Measurements from ENCODE around the gene ATL1.

ATL1 gene

GRCh38 chr14:50669441-50669986 is 109.6 kb downstream of the ATL1 start:
- no peaks in the 10 kb centered on the region for H3K27me3 ChIP-seq (ENCODE audit: control insufficient read depth, insufficient read depth, low read length)
- no peak overlapping the region for H3K27ac ChIP-seq (ENCODE audit: low read depth, low read length)
- H3K4me3 ChIP-seq (ENCODE audit: low read length) = no peak overlapping the region
- no peaks in the 10 kb centered on the region for H3K36me3 ChIP-seq (ENCODE audit: control insufficient read depth, insufficient read depth, low read length)
- no peak overlapping the region for H3K9ac ChIP-seq (ENCODE audit: low read length)
- H3K4me1 ChIP-seq (ENCODE audit: control insufficient read depth, insufficient read depth, low read length) = no peaks in the 10 kb centered on the region

GRCh38 chr14:50670196-50670865 is 110.4 kb downstream of the ATL1 start:
- Histone ChIP-seq H3K36me3 (ENCODE audit: control insufficient read depth, insufficient read depth, low read length) (no peaks in the 10 kb centered on the region), H3K27me3 (ENCODE audit: control insufficient read depth, insufficient read depth, low read length) (no peaks in the 10 kb centered on the region), H3K4me1 (ENCODE audit: control insufficient read depth, insufficient read depth, low read length) (no peaks in the 10 kb centered on the region), H3K4me3 (ENCODE audit: low read length) (no peak overlapping the region), H3K9ac (ENCODE audit: low read length) (no peak overlapping the region), H3K27ac (ENCODE audit: low read depth, low read length) (no peak overlapping the region)

- Histone ChIP-seq H3K9ac (ENCODE audit: low read length) (no peak overlapping the region), H3K4me3 (ENCODE audit: low read length) (no peak overlapping the region), H3K27me3 (ENCODE audit: control insufficient read depth, insufficient read depth, low read length) (no peaks in the 10 kb centered on the region), H3K27ac (ENCODE audit: low read depth, low read length) (no peak overlapping the region), H3K4me1 (ENCODE audit: control insufficient read depth, insufficient read depth, low read length) (no peaks in the 10 kb centered on the region), H3K36me3 (ENCODE audit: control insufficient read depth, insufficient read depth, low read length) (no peaks in the 10 kb centered on the region)
Measured at GRCh38 chr14:50670866-50671256, 110.9 kb downstream of the ATL1 start.

GRCh38 chr14:50675597-50675996 is 115.7 kb downstream of the ATL1 start:
- Histone ChIP-seq H3K4me3 (ENCODE audit: low read length) (no peak overlapping the region), H3K4me1 (ENCODE audit: control insufficient read depth, insufficient read depth, low read length) (no peaks in the 10 kb centered on the region), H3K36me3 (ENCODE audit: control insufficient read depth, insufficient read depth, low read length) (no peaks in the 10 kb centered on the region), H3K27me3 (ENCODE audit: control insufficient read depth, insufficient read depth, low read length) (no peaks in the 10 kb centered on the region), H3K27ac (ENCODE audit: low read depth, low read length) (no peak overlapping the region), H3K9ac (ENCODE audit: low read length) (no peak overlapping the region)

GRCh38 chr14:50676814-50677516 is 117.0 kb downstream of the ATL1 start:
- H3K27ac ChIP-seq (ENCODE audit: low read depth, low read length) = no peak overlapping the region

GRCh38 chr14:50677527-50678063 is 117.7 kb downstream of the ATL1 start:
- H3K27me3 ChIP-seq (ENCODE audit: control insufficient read depth, insufficient read depth, low read length) = no peaks in the 10 kb centered on the region
- H3K4me3 ChIP-seq (ENCODE audit: low read length) = no peak overlapping the region
- no peaks in the 10 kb centered on the region for H3K4me1 ChIP-seq (ENCODE audit: control insufficient read depth, insufficient read depth, low read length)
- H3K36me3 ChIP-seq (ENCODE audit: control insufficient read depth, insufficient read depth, low read length) = no peaks in the 10 kb centered on the region
- no peak overlapping the region for H3K27ac ChIP-seq (ENCODE audit: low read depth, low read length)
- H3K9ac ChIP-seq (ENCODE audit: low read length) = no peak overlapping the region

More at GRCh38 chr14:50676814-50677516, 117.0 kb downstream of the ATL1 start:
- H3K36me3 ChIP-seq (ENCODE audit: control insufficient read depth, insufficient read depth, low read length) = no peaks in the 10 kb centered on the region
- no peaks in the 10 kb centered on the region for H3K4me1 ChIP-seq (ENCODE audit: control insufficient read depth, insufficient read depth, low read length)
- H3K27me3 ChIP-seq (ENCODE audit: control insufficient read depth, insufficient read depth, low read length) = no peaks in the 10 kb centered on the region
- H3K9ac ChIP-seq (ENCODE audit: low read length) = no peak overlapping the region
- H3K4me3 ChIP-seq (ENCODE audit: low read length) = no peak overlapping the region

GRCh38 chr14:50678163-50678562 is 118.2 kb downstream of the ATL1 start:
- H3K9ac ChIP-seq (ENCODE audit: low read length) = no peak overlapping the region
- H3K36me3 ChIP-seq (ENCODE audit: control insufficient read depth, insufficient read depth, low read length) = no peaks in the 10 kb centered on the region
- no peak overlapping the region for H3K4me3 ChIP-seq (ENCODE audit: low read length)
- no peaks in the 10 kb centered on the region for H3K27me3 ChIP-seq (ENCODE audit: control insufficient read depth, insufficient read depth, low read length)
- H3K4me1 ChIP-seq (ENCODE audit: control insufficient read depth, insufficient read depth, low read length) = no peaks in the 10 kb centered on the region
- H3K27ac ChIP-seq (ENCODE audit: low read depth, low read length) = no peak overlapping the region

- H3K27me3 ChIP-seq (ENCODE audit: control insufficient read depth, insufficient read depth, low read length) = no peaks in the 10 kb centered on the region
- no peaks in the 10 kb centered on the region for H3K36me3 ChIP-seq (ENCODE audit: control insufficient read depth, insufficient read depth, low read length)
- H3K9ac ChIP-seq (ENCODE audit: low read length) = no peak overlapping the region
- no peaks in the 10 kb centered on the region for H3K4me1 ChIP-seq (ENCODE audit: control insufficient read depth, insufficient read depth, low read length)
- no peak overlapping the region for H3K27ac ChIP-seq (ENCODE audit: low read depth, low read length)
- no peak overlapping the region for H3K4me3 ChIP-seq (ENCODE audit: low read length)
Measured at GRCh38 chr14:50679674-50680073, 119.7 kb downstream of the ATL1 start.

Measured in rectal smooth muscle tissue (tissue), 1 donor.